Midbrain (tissue), 1 donor: ENCODE measurements around the gene INHBC.

ENCODE experiments used
- DNase-seq: peaks from one replicate; lab custom pipeline; 2025; lab: John Stamatoyannopoulos, UW

The INHBC gene

GRCh38 chr12:57469296-57470164 is 34.9 kb downstream of the INHBC start:
- DNase-seq, result no peak

- DNase-seq, result no peak
Measured at GRCh38 chr12:57470286-57470969, 35.8 kb downstream of the INHBC start.

GRCh38 chr12:57470970-57471656 is 36.5 kb downstream of the INHBC start:
- no peak for DNase-seq

GRCh38 chr12:57471661-57472060 is 37.1 kb downstream of the INHBC start:
- DNase-seq, result no peak

GRCh38 chr12:57472391-57472790 is 37.8 kb downstream of the INHBC start:
- no peak for DNase-seq

GRCh38 chr12:57473392-57473791 is 38.8 kb downstream of the INHBC start:
- DNase-seq, result no peak

- no peak for DNase-seq
Measured at GRCh38 chr12:57473886-57474285, 39.3 kb downstream of the INHBC start.

GRCh38 chr12:57474430-57474829 is 39.8 kb downstream of the INHBC start:
- DNase-seq, result no peak

GRCh38 chr12:57474862-57475261 is 40.3 kb downstream of the INHBC start:
- no peak for DNase-seq

- no peak for DNase-seq
Measured at GRCh38 chr12:57475271-57476161, 40.9 kb downstream of the INHBC start.

GRCh38 chr12:57476162-57476992 is 41.8 kb downstream of the INHBC start:
- no peak for DNase-seq

- no peak for DNase-seq
Measured at GRCh38 chr12:57476993-57477709, 42.6 kb downstream of the INHBC start.

- DNase-seq, result no peak
Measured at GRCh38 chr12:57477710-57478681, 43.4 kb downstream of the INHBC start.

GRCh38 chr12:57479043-57479375 is 44.4 kb downstream of the INHBC start:
- no peak for DNase-seq

GRCh38 chr12:57479376-57480115 is 45.0 kb downstream of the INHBC start, which contains the start of gene ARHGAP9:
TSS of gene ARHGAP9 (minus strand) at chr12:57479866. CDS start at chr12:57479406, 460 bp downstream.
- DNase-seq, result no peak

GRCh38 chr12:57481671-57482070 is 47.1 kb downstream of the INHBC start:
- no peak for DNase-seq

- no peak for DNase-seq
Measured at GRCh38 chr12:57483466-57483865, 48.9 kb downstream of the INHBC start.

GRCh38 chr12:57485695-57486094 is 51.1 kb downstream of the INHBC start:
- no peak for DNase-seq
